Measurements from ENCODE around the gene NAT8L. TPM values are rescaled to one million over a fixed set of nuclear protein-coding genes. Genes with fewer than 3 reads are reported as not detected.

The NAT8L gene
- total RNA-seq, 4 donors from 2014 or later = 4.2 to 113 (median 13.8) TPM

DNA sequence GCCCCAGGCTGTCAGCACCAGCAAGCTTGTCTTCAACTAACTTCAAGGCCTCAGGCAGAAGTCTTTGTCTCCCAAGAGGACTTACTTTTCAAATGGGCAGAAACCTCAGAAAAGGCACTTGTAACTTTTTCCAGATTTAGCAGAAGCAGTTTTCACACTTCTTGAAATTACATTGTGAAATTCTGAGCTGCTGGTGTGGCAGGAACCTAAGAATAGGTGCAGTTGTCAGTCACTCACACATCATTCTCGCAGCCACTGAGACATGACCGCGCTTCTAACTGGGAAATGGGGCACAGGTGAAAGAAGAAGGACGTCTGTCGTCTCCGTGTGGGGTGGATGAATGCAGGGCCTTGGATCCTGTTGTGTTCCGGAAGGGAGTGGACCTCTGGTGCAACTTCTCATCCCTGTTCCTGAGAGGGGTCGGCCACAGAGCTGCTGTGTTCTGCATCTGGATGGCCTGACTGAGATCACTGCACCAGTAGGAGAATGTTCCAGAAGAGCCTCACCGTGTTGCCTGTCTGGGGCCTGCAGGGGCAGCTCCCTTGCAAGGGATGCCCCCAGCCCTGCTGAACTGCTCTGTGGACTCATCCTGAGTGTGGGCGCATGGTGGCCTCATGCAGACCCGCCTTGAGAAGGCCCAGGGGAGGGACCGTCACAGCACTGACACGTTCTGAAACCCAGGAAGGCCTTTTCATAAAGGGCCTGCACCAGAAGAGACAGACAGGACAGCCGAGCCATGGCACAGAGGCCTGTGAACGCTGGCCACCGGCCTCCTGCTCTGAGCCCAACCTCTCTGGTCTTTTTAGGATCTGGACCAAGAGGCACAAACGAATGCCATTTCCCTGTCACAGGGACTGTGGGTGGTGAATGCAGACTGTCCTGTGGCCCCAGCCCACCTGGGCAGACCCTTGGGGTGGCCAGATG lies 18.7 kb downstream of the NAT8L start:
- TF ChIP-seq CTCF (IDR thresholded peaks at IDR 0.05; ENCODE audit: low read depth) = no peak

GRCh38 chr4:2078584-2078983 lies 19.5 kb downstream of the NAT8L start:
- no peak for TF ChIP-seq CTCF (IDR thresholded peaks at IDR 0.05; ENCODE audit: low read depth)

DNA sequence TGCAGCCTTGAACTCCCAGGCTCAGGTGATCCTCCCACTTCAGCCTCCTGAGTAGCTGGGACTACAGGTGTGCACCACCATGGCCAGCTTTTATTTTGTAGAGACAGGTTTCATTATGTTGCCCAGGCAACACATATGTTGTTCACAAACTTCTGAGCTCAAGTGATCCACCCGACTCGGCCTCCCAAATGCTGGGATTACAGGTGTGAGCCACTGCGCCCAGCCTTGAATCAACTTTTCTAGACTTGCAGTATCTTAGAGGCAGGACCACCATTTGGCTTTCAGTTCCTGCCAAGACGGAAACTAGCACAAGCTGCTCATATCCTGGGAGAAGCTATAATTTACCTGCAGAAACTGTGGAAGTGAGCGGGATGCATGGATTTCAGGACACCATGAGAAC lies 19.9 kb downstream of the NAT8L start:
- TF ChIP-seq CTCF (IDR thresholded peaks at IDR 0.05; ENCODE audit: low read depth) = no peak

GRCh38 chr4:2079926-2080325 lies 20.8 kb downstream of the NAT8L start:
- no peak for TF ChIP-seq CTCF (IDR thresholded peaks at IDR 0.05; ENCODE audit: low read depth)

GRCh38 chr4:2080429-2081300 lies 21.5 kb downstream of the NAT8L start:
- no peak for TF ChIP-seq CTCF (IDR thresholded peaks at IDR 0.05; ENCODE audit: low read depth)

- TF ChIP-seq CTCF (IDR thresholded peaks at IDR 0.05; ENCODE audit: low read depth) = no peak
Observed at GRCh38 chr4:2081540-2081939, 22.4 kb downstream of the NAT8L start.

GRCh38 chr4:2082118-2082517 lies 23.0 kb downstream of the NAT8L start:
- no peak for TF ChIP-seq CTCF (IDR thresholded peaks at IDR 0.05; ENCODE audit: low read depth)

Measured in subcutaneous adipose tissue (tissue), 4 donors.